A549 (cell line): ENCODE results near the gene ASB11. TPM values are rescaled to one million over a fixed set of nuclear protein-coding genes. Genes with fewer than 3 reads are reported as not detected.

Experiments
- ATAC-seq, 2 experiments: fragments of 200-7000 bp in 1 of 2; fragments of >200 bp in 1 of 2; cut with Nextera tagmentation in 1 of 2; cut with Tn5 transposase in 1 of 2; 3 replicates each; pipeline versions ENCODE4 v1.8.0 to v1.9.1; 2018 to 2020; ENCODE audit warnings: mild to moderate bottlenecking in 1 of 2, moderate library complexity in 1 of 2
- CTCF ChIA-PET: fragments of 300-600 bp; sonication (Branson Sonifier 250); formaldehyde crosslinking; extraction: SDS; loops from one replicate; lab custom pipeline; 2021; ENCODE audit warnings: antibody characterized with exemption, inconsistent platforms; lab: Yijun Ruan, JAX
- POLR2A ChIA-PET: fragments of 350-600 bp; formaldehyde crosslinking; extraction: SDS; loops from one replicate; lab custom pipeline; 2021; ENCODE audit warnings: antibody characterized with exemption, inconsistent platforms; lab: Yijun Ruan, JAX
- DNase-seq, 2 experiments: peaks; one replicate each; pipeline versions ENCODE4 v3.0.0 to v3.0.0-alpha.2; 2011 to 2016; ENCODE audit warnings: low read depth in 1 of 2, low spot score in 1 of 2
- FAIRE-seq: peaks from 2 replicates; lab custom pipeline; 2011; peaks lifted over from hg19 to GRCh38; lab: Jason Lieb, UNC
- H3K27ac ChIP-seq, 2 experiments: fragments of >200 bp; sonication (Bioruptor Twin); formaldehyde crosslinking; 3 replicates each; pipeline ENCODE4 v1.5.1; 2016 to 2017
- H3K4me1 ChIP-seq: fragments of >200 bp; sonication (Bioruptor Twin); formaldehyde crosslinking; 3 replicates; pipeline ENCODE4 v1.6.1; 2016
- H3K4me2 ChIP-seq: fragments of >200 bp; sonication (Bioruptor Twin); formaldehyde crosslinking; 3 replicates; pipeline ENCODE4 v1.6.1; 2016
- H3K4me3 ChIP-seq: fragments of >200 bp; sonication (Bioruptor Twin); formaldehyde crosslinking; 3 replicates; pipeline ENCODE4 v1.5.1; 2016
- H3K9me3 ChIP-seq: fragments of >200 bp; sonication (Bioruptor Twin); formaldehyde crosslinking; 3 replicates; pipeline ENCODE4 v1.6.1; 2016
- BCL3 ChIP-seq: fragments of >200 bp; sonication (Bioruptor Twin); formaldehyde crosslinking; IDR thresholded peaks from 3 replicates; pipeline ENCODE4 v1.6.1; 2016
- CHD2 ChIP-seq: fragments of 150-350 bp; IDR thresholded peaks from 2 replicates; pipeline ENCODE4 v1.6.1; 2014; ENCODE audit warnings: low read length; ENCODE audit not compliant: partially characterized antibody
- E2F6 ChIP-seq: IDR thresholded peaks from 2 replicates; pipeline ENCODE4 v1.6.1; 2012; ENCODE audit warnings: low read depth, borderline replicate concordance
- EHMT2 ChIP-seq: fragments of 200-600 bp; sonication (generic); IDR thresholded peaks from 2 replicates; pipeline ENCODE4 v1.6.1; 2016; ENCODE audit warnings: antibody characterized with exemption, low read depth, mild to moderate bottlenecking, moderate library complexity
- GATA3 ChIP-seq: IDR thresholded peaks from 2 replicates; pipeline ENCODE4 v1.6.1; 2012; ENCODE audit warnings: borderline replicate concordance
- HDAC2 ChIP-seq: fragments of 200-600 bp; sonication (generic); IDR thresholded peaks from 2 replicates; pipeline ENCODE4 v1.6.1; 2016
- HES2 ChIP-seq: fragments of >200 bp; sonication (Bioruptor Twin); formaldehyde crosslinking; IDR thresholded peaks from 2 replicates; pipeline ENCODE4 v1.6.1; 2016
- HOXB5 ChIP-seq: fragments of 250-450 bp; sonication (Bioruptor Pico); IDR thresholded peaks from 2 replicates; pipeline ENCODE4 v1.5.0; 2020; ENCODE audit warnings: mild to moderate bottlenecking, moderate library complexity
- JUN ChIP-seq, 2 experiments: fragments of >200 bp; sonication (Bioruptor Twin); formaldehyde crosslinking; IDR thresholded peaks; 2 replicates in 1 of 2; 3 replicates in 1 of 2; pipeline ENCODE4 v1.6.1; 2016 to 2017
- KDM1A ChIP-seq: fragments of 200-600 bp; sonication (generic); IDR thresholded peaks from 2 replicates; pipeline ENCODE4 v1.6.1; 2016; ENCODE audit warnings: low read depth, mild to moderate bottlenecking
- NFE2L2 ChIP-seq: fragments of 150-350 bp; conservative IDR thresholded peaks from 2 replicates; pipeline ENCODE4 v1.6.1; 2014; ENCODE audit warnings: low read length
- NR3C1 ChIP-seq: fragments of >200 bp; sonication (Bioruptor Twin); formaldehyde crosslinking; IDR thresholded peaks from 3 replicates; pipeline ENCODE4 v1.6.1; 2017
- PBX3 ChIP-seq: IDR thresholded peaks from 2 replicates; pipeline ENCODE4 v1.6.1; 2012
- POLR2AphosphoS2 ChIP-seq: conservative IDR thresholded peaks from 2 replicates; pipeline ENCODE4 v1.6.1; 2012; ENCODE audit warnings: low read length, improper control_type of control experiment, inconsistent platforms
- REST ChIP-seq: fragments of 200-600 bp; sonication (generic); IDR thresholded peaks from 2 replicates; pipeline ENCODE4 v1.6.1; 2016; ENCODE audit warnings: antibody characterized with exemption, mild to moderate bottlenecking, moderate library complexity
- RFX5 ChIP-seq: fragments of 450-650 bp; IDR thresholded peaks from 2 replicates; pipeline ENCODE4 v1.7.1; 2014; ENCODE audit warnings: antibody characterized with exemption, mild to moderate bottlenecking, moderate library complexity
- RNF2 ChIP-seq: fragments of 200-600 bp; sonication (generic); IDR thresholded peaks from 2 replicates; pipeline ENCODE4 v1.6.1; 2016; ENCODE audit warnings: low read depth, mild to moderate bottlenecking, antibody characterized with exemption, moderate library complexity, borderline replicate concordance
- TFCP2L1 ChIP-seq: fragments of 250-450 bp; sonication (Bioruptor Pico); IDR thresholded peaks from 2 replicates; pipeline ENCODE4 v1.5.0; 2021; ENCODE audit warnings: mild to moderate bottlenecking
- ZC3H11A ChIP-seq: fragments of 450-650 bp; IDR thresholded peaks from 2 replicates; pipeline ENCODE4 v1.6.1; 2014; ENCODE audit warnings: antibody characterized with exemption, mild to moderate bottlenecking
- WGBS: methylation state at CpG from one replicate; pipeline ENCODE4 v1.1.6; 2017; ENCODE audit errors: missing lambda C conversion rate; 5-methylcytosine and 5-hydroxymethylcytosine counted together
- polyA minus RNA-seq: library from RNA; depleted of rRNA, polyadenylated mRNA; stranded (reverse); fragments of >200 nt; gene quantifications from 2 replicates; pipeline ENCODE4 v1.2.3, GENCODE V29; 2011; rRNA and poly(A)+ RNA removed
- polyA plus RNA-seq, 4 experiments: library from polyadenylated mRNA; depleted of rRNA in 3 of 4; stranded (reverse); fragments of >200 nt; fragmentation: RNase III in 1 of 4; extraction: RNeasy Plus Mini Kit Qiagen cat#74134 plus additional on column Dnase treatment in 1 of 4; gene quantifications; 2 replicates in 3 of 4; 3 replicates in 1 of 4; pipeline ENCODE4 v1.2.3, GENCODE V29; 2011 to 2017

The ASB11 gene
- polyA plus RNA-seq (2011; rRNA removed) (not detected in 2 replicates), polyA plus RNA-seq (2017; fragmentation: RNase III; extraction: RNeasy Plus Mini Kit Qiagen cat#74134 plus additional on column Dnase treatment) (not detected in 3 replicates), polyA minus RNA-seq (not detected in 2 replicates)
- polyA plus RNA-seq (2012; cell fraction: cytosol; rRNA removed) = not detected in 2 replicates
- not detected in 2 replicates for polyA plus RNA-seq (2012; cell fraction: nucleus; rRNA removed)

- ChIA-PET POLR2A (no interaction called here), CTCF (no interaction called here)
- H3K4me2 ChIP-seq = no peak within 1 kb of the TSS
- no peak within 1 kb of the TSS for H3K4me3 ChIP-seq
- FAIRE-seq (peak; percentile 59), DNase-seq (no peak), ATAC-seq (no peak)
- peaks cover under 1% of the 10 kb centered on the region; the same call in 1 of the 3 replicates for H3K4me1 ChIP-seq
- WGBS = 52% methylated on average over 3 of the region's 3 CpGs
- no peaks in the 10 kb centered on the region for H3K9me3 ChIP-seq
- no peak within 1 kb of the TSS for H3K27ac ChIP-seq
- TF ChIP-seq HES2 = no peak
- no peak for TF ChIP-seq REST
- no peak for TF ChIP-seq EHMT2
- no peak for TF ChIP-seq E2F6
- no peak for TF ChIP-seq HOXB5 (CRISPR knock-in tag)
- TF ChIP-seq PBX3 = no peak
- TF ChIP-seq NFE2L2 = no peak
- TF ChIP-seq CHD2 = no peak
- TF ChIP-seq NR3C1 = no peak
- no peak for TF ChIP-seq RFX5
- TF ChIP-seq GATA3 = no peak
- TF ChIP-seq RNF2 = no peak
- TF ChIP-seq JUN (IDR thresholded peaks at IDR 0.05) = no peak
- TF ChIP-seq HDAC2 = no peak
- TF ChIP-seq BCL3 = no peak
- no peak for TF ChIP-seq KDM1A
These were observed at the start of gene ASB11 for GRCh38 chrX:15315509-15315908. Gene ASB11, minus strand, starts transcription at chrX:15315640. Its CDS starts 35 bp downstream, at chrX:15315605.

- Histone ChIP-seq H3K4me3 (no peak overlapping the region), H3K4me1 (no peaks in the 10 kb centered on the region), H3K4me2 (no peak overlapping the region), H3K27ac (no peak overlapping the region), H3K9me3 (no peaks in the 10 kb centered on the region)
- DNase-seq (no peak), ATAC-seq (no peak), FAIRE-seq (no peak)
- ChIA-PET CTCF (interaction anchor here (2.9 kb wide), 1 partner anchor 11 kb away, joined by 16 read pairs; no protein-coding TSS in a partner anchor), POLR2A (no interaction called here)
- no peak for TF ChIP-seq PBX3
- no peak for TF ChIP-seq TFCP2L1 (CRISPR knock-in tag)
- no peak for TF ChIP-seq POLR2AphosphoS2
- TF ChIP-seq ZC3H11A = no peak
- TF ChIP-seq, all 56 proteins: peak for 0
- WGBS = 76% methylated on average over 2 of the region's 2 CpGs
These were observed 44.3 kb upstream of the ASB11 start for GRCh38 chrX:15359701-15360100.
